ENCODE measurements around the gene IPO9.

- TF ChIP-seq CTCF (IDR thresholded peaks at IDR 0.05 in 4 of 5, conservative IDR thresholded peaks at IDR 0.05 in 1 of 5) (no peak), POLR2A (IDR thresholded peaks at IDR 0.05) (no peak)
These were observed 40.7 kb upstream of the IPO9 start for GRCh38 chr1:201788296-201788695.

Data from gastrocnemius medialis (tissue), 4 donors.